ENCODE results near the gene TMEM181. TPM values are rescaled to one million over a fixed set of nuclear protein-coding genes. Genes with fewer than 3 reads are reported as not detected.

TMEM181 gene
- total and polyA plus RNA-seq, 2 of the 13 experiments (the other 11 are each of a cell fraction or from before 2014, with no cell fraction given) = 59.1 to 108 TPM

DNA sequence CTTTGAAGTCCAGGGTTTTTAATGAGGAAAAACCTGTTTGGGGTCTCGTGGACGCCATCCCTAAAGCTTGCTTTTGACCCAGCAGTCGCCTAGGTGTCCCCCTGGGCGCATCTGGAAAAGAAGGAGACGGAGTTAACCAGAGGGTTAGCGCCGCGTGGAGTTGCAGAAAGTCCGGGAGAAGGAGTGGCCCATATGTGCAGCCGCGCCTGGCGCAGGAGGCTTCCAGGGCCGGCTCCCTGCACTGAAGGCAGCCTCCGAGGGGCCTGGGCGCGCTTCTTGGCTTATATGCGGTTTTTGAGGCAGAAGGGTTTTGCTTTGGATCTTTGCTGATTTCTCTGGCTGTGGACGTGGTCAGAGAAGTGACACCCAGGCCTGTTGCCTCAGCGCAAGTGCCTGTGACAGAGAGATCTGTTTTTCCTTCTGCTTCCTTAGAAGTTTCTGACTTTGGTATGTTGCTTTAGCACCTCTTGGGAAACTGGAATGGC, 987 bp downstream of the TMEM181 start (continued):
- TF ChIP-seq BCLAF1 (IDR thresholded peaks at IDR 0.05) (no peak), SIN3A (IDR thresholded peaks at IDR 0.05; ENCODE audit: borderline replicate concordance, low read depth, low read length) (0 out of 2 replicates have a peak, but pooled peaks have one; percentile 35), ASH2L (IDR thresholded peaks at IDR 0.05; ENCODE audit: insufficient read length, low read depth, low read length) (no peak), WIZ (CRISPR knock-in tag; IDR thresholded peaks at IDR 0.05) (no peak), ZNF451 (CRISPR knock-in tag; IDR thresholded peaks at IDR 0.05) (no peak), HMGXB3 (CRISPR knock-in tag; IDR thresholded peaks at IDR 0.05; ENCODE audit: borderline replicate concordance) (no peak), ZBTB40 (IDR thresholded peaks at IDR 0.05) (no peak), ZBTB40 (CRISPR knock-in tag; IDR thresholded peaks at IDR 0.05) (no peak), ZNF446 (CRISPR knock-in tag; IDR thresholded peaks at IDR 0.05) (no peak), ZZZ3 (CRISPR knock-in tag; IDR thresholded peaks at IDR 0.05; ENCODE audit: borderline replicate concordance) (0 out of 2 replicates have a peak, but pooled peaks have one; percentile 45), GTF3A (CRISPR knock-in tag; conservative IDR thresholded peaks at IDR 0.05) (no peak), IKZF1 (IDR thresholded peaks at IDR 0.05) (no peak), TRIM24 (CRISPR knock-in tag; IDR thresholded peaks at IDR 0.05) (no peak), KAT2B (IDR thresholded peaks at IDR 0.05; ENCODE audit: borderline replicate concordance, low read depth, low read length) (no peak)

Measured in HepG2 (cell line).